ENCODE results near the gene MROH2A.
"Not testable (repeated sequence)": the region's sequence is repeated elsewhere in the genome, so short reads cannot be mapped to it uniquely, and the experiment has no call there.

MROH2A gene

GRCh38 chr2:233858331-233858730 lies 80.2 kb downstream of the MROH2A start:
- no peak for DNase-seq (ENCODE audit: low read depth)

GRCh38 chr2:233862261-233862768 lies 84.2 kb downstream of the MROH2A start:
- DNase-seq (ENCODE audit: low read depth): no peak

GRCh38 chr2:233865838-233866237 lies 87.7 kb downstream of the MROH2A start:
- no peak for DNase-seq (ENCODE audit: low read depth)

- DNase-seq (ENCODE audit: low read depth): no peak
These were observed 88.3 kb downstream of the MROH2A start for GRCh38 chr2:233866479-233866878.

- peak; percentile 57 for DNase-seq (ENCODE audit: low read depth)
These were observed 89.9 kb downstream of the MROH2A start, which contains the start of gene MSL3B for GRCh38 chr2:233867993-233868532. MSL3B (minus strand) TSS chr2:233868386.

GRCh38 chr2:233871432-233871831 lies 93.3 kb downstream of the MROH2A start:
- DNase-seq (ENCODE audit: low read depth): no peak

GRCh38 chr2:233872125-233872524 lies 94.0 kb downstream of the MROH2A start:
- not testable (repeated sequence) for DNase-seq (ENCODE audit: low read depth)

GRCh38 chr2:233882353-233882752 lies 104.2 kb downstream of the MROH2A start:
- DNase-seq (ENCODE audit: low read depth): no peak

Measured in EH (cell line).